GM12874 (cell line): ENCODE data around the gene ABCG2.

ENCODE experiments used
- CTCF ChIP-seq: IDR thresholded peaks from 2 replicates; pipeline ENCODE4 v1.5.1; 2011; ENCODE audit warnings: low read depth, mild to moderate bottlenecking, control low read depth, low read length, moderate library complexity; ENCODE audit not compliant: insufficient read depth

ABCG2 gene

GRCh38 chr4:88134536-88135355 lies 23.7 kb downstream of the ABCG2 start:
- no peak for TF ChIP-seq CTCF

GRCh38 chr4:88134111-88134510 lies 24.3 kb downstream of the ABCG2 start:
- no peak for TF ChIP-seq CTCF

- no peak for TF ChIP-seq CTCF
These were observed 27.7 kb downstream of the ABCG2 start for GRCh38 chr4:88130544-88131305.

- no peak for TF ChIP-seq CTCF
These were observed 28.4 kb downstream of the ABCG2 start for GRCh38 chr4:88130003-88130402.

- no peak for TF ChIP-seq CTCF
These were observed 38.5 kb downstream of the ABCG2 start for GRCh38 chr4:88119943-88120342.

- TF ChIP-seq CTCF, result no peak
These were observed 42.9 kb downstream of the ABCG2 start for GRCh38 chr4:88115587-88115986.

- TF ChIP-seq CTCF, result no peak
These were observed 45.6 kb downstream of the ABCG2 start for GRCh38 chr4:88112856-88113255.
